Mucosa of gallbladder (tissue), 1 donor: ENCODE results near the gene ESF1. TPM values are rescaled to one million over a fixed set of nuclear protein-coding genes. Genes with fewer than 3 reads are reported as not detected.
A peak's percentile ranks its signal among the peaks of the same experiment; 100 is the strongest.
"Not testable (repeated sequence)": the region's sequence is repeated elsewhere in the genome, so short reads cannot be mapped to it uniquely, and the experiment has no call there.

Source experiments
- DNase-seq: peaks from one replicate; pipeline ENCODE4 v3.0.0-alpha.2; 2020; ENCODE audit warnings: low spot score
- total RNA-seq: library from RNA; stranded (reverse); gene quantifications from one replicate; pipeline ENCODE4 v1.2.1, GENCODE V29; 2021
- donor health status: DM: no; HTN: no; CAD: no.

Gene ESF1
- total RNA-seq, 1 donor from 2014 or later, result 11.6 TPM

- DNase-seq, result peak; percentile 34
These were observed 3.6 kb upstream of the ESF1 start for GRCh38 chr20:13788167-13788834.

DNA sequence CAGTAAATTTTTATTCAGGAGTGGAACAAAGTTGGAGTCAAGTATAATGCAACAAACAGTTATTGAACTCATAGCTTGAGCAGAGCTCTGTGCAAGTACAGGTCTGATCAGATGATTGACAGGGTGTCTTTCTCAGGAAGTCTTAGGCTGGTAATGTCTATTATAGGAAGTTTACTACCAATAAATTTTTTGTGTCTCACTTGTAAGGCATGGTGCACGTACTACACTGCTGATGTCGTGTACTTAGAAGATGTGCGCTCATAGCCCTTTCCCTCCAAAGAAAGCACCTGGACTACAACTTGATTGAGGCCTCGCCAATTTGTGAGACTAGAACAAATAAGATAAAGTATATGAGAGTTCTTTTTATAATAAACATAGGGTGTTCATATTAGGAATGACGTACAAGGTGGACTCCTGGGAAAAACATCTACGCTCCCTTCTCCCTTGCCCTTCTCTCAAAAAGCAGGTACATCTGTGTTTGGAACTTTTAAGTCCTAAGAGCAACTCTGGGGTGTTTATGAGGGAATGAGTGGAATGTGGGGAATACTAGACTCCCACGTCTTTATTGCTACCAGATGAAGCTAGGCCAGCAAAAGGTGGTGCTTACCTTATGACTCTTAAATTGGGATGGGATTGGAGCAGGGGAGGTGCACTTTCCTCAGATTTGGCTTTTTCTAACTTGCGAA, 1.6 kb upstream of the ESF1 start:
- DNase-seq, result no peak

DNA sequence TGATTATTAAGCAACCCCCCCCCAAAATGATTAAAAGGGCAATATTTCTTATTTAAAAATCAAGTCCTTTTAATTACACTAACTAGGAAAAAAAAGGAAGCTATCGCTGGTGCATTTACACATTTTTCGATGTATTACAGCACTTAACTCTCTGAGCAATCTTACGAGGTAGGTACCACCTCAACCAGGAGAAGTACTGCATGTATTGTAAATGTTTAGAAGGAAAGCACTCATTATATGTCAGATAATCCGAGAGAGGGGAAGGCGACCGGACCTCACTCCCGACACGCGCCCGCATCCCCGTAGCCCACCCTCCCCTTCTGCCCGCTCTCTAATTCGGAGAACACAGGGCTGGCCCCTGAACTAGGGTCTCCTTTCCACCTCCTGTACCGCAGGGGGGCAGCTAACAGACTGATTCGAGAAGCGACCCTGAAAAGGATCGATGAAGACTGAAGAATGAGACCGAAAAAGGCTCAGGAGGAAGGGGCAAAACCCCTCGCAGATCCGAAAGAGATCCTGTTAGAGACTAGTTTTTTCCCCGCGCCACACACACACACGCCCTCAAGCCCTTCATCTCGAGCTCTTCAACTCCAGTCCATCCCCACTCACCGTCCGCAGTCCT, 337 bp downstream of the ESF1 start:
- no peak for DNase-seq

GRCh38 chr20:13783528-13783927, 1.2 kb downstream of the ESF1 start:
- no peak for DNase-seq

- no peak for DNase-seq
These were observed 5.9 kb downstream of the ESF1 start for GRCh38 chr20:13778827-13779226.

GRCh38 chr20:13777171-13777601, 7.5 kb downstream of the ESF1 start:
- DNase-seq, result no peak

GRCh38 chr20:13775867-13776266, 8.9 kb downstream of the ESF1 start:
- no peak for DNase-seq

GRCh38 chr20:13772529-13772928, 12.2 kb downstream of the ESF1 start:
- no peak for DNase-seq

- no peak for DNase-seq
These were observed 12.8 kb downstream of the ESF1 start for GRCh38 chr20:13771853-13772453.

DNA sequence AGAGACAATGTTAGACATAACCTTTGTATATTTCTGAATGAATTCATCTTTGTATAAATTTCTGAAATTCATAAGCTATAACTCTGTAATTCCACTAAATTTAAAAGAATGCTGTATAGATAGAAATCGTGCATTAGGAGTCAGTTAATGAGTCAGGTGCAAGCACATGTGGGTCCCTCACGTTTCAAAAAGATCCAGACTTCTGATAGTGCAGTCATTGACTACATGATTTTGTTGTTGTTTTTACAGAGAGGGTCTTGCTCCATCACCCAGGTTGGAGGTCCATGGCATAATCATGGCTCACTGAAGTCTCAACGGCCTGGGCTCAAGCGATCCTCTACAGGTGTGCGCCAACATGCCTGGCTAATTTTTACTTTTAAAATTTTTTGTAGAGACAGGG, 14.6 kb downstream of the ESF1 start:
- no peak for DNase-seq

- DNase-seq, result no peak
These were observed 18.8 kb downstream of the ESF1 start for GRCh38 chr20:13765868-13766416.

DNA sequence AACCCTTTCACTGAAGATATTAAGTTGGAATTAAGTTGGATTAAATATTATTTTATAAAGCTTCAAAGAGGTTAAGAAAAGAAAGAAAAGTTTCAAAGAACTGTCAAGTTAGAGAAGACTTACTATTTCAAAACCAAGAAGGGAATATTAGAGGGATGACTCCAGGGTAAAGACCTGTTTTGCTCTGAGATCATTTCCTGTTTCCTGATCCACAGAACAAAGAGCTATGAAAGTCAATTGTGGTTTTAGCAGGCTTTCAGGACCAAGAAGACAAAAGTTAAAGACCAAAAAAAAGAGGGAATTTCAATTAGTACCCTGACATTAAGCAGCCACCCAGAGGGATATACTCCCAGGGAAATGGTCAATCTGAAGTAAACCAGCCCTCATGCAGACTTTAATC, 19.4 kb downstream of the ESF1 start:
- no peak for DNase-seq

- not testable (repeated sequence) for DNase-seq
These were observed 24.2 kb downstream of the ESF1 start for GRCh38 chr20:13760451-13760946.

DNA sequence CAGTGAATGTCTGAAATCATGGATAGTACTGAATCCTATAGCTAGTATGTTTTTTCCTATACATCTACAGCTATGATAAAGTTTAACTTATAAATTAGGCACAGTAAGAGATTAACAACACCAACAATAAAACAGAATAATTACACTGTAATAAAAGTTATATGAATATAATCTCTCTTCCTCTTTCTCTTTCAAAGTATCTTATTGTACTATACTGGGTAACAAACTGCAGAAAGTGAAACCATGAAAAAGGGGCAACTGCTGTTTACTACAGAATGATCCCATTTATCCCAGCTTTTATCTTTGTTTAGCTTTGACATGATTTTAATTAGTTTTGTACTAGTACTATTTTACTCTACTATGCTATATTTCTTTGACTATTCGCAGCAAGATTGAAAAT, 25.8 kb downstream of the ESF1 start:
- DNase-seq, result no peak

- no peak for DNase-seq
These were observed 28.2 kb downstream of the ESF1 start for GRCh38 chr20:13756551-13756950.

DNA sequence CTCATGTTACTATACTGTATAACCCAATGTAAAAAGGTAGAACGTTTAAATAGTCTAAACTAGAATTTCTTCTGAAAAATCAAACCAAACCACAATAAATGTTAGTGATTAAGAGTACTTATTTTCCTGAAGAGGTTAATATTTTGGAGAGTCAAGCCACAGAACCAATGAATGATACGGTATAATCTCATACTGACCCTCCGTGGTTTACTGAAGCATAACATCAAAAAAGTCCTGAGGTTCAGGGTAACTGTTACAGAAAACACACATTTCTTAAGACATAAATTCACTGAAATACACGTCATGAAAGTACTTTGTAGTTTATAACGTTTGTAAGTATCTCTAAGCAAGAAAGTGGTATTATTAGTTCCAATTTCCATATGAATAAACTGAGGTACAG, 28.9 kb downstream of the ESF1 start:
- no peak for DNase-seq

GRCh38 chr20:13753436-13754036, 31.2 kb downstream of the ESF1 start:
- no peak for DNase-seq

- DNase-seq, result no peak
These were observed 34.9 kb downstream of the ESF1 start for GRCh38 chr20:13749811-13750210.

DNA sequence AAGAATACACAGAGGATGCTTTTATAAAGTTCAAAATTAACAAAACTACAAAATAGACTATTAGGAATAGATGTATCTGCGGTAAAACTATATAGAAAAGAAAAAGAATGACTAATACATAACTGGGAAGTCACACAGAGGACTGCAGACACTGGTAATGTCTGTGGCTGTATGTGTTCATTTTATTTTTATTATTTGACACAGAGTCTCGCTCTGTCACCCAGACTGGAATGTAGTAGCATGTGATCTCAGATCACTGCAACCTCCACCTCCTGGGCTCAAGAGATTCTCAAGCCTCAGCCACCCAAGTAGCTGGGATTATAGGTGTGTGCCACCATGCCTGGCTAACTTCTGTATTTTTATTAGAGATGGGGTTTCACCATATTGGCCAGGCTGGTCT, 38.9 kb downstream of the ESF1 start:
- DNase-seq, result no peak

DNA sequence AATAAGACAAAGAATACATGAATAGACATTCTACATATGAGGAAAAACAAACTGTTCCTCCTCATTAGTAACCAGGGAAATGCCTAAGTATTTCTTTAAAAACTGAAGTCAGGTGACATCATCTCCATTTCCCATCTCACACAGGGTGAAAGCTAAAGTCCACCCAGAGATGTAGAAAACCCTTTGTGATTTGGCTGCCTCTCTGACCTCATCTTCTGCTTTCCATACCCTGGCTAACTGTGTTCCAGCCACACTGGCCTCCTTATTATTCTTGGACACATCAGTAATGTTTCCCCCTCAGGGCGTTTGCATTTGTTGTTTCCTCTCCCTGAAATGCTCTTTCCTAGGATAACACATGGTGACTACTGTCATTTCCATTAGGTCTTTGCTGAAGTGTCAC, 40.4 kb downstream of the ESF1 start:
- DNase-seq, result no peak

GRCh38 chr20:13741879-13742278, 42.8 kb downstream of the ESF1 start:
- no peak for DNase-seq
